OCI-LY7 (cell line): ENCODE measurements around the gene TBC1D30.

Experiments
- EZH2phosphoT487 ChIP-seq: fragments of 200-600 bp; sonication (generic); IDR thresholded peaks from 2 replicates; pipeline ENCODE4 v1.6.1; 2018; ENCODE audit warnings: low read depth, borderline replicate concordance, mild to moderate bottlenecking, mixed run types, antibody characterized with exemption, low read length, moderate library complexity, mixed read lengths
- TF ChIP-seq, protein P1 (sequence below): fragments of 200-600 bp; sonication (generic); conservative IDR thresholded peaks from 2 replicates; pipeline ENCODE4 v1.5.1; 2014; ENCODE audit warnings: mild to moderate bottlenecking, antibody characterized with exemption, low read length, moderate library complexity, mixed read lengths

DNA sequence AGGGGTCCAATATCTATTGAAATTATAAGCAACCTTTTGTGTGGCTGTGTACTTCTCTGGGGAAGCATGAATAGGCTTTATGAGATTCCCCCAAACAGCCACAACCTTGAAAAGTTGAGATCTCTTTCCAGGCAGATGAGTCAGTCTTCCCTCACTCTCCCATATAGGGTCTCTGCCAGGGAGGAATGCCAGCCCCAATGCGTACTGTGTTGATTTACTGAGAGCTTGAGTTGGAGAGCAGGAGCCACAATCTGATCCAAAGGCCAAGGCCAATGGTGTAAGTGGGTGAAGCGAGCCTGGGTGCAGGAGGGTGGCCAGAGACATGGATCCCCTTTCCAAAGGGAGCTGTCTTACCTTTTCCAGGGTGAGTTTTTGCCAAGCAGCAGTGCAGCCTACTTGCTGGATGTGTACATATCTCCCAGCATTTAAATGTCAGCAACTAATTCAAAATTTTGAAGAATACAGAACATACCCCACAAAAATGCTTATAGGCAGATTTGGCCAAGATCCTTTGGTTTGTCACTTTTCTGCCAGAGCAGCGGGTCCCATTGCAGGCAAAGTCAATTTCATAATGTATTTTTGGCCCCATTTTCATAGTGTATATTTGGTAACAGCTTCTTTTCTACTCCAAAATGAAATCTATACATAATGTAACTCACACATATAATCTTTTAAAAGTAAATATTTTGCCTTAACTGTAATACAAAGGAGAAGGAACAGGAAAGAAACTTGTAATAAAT, 88.2 kb downstream of the TBC1D30 start:
- TF ChIP-seq, protein P1, sequence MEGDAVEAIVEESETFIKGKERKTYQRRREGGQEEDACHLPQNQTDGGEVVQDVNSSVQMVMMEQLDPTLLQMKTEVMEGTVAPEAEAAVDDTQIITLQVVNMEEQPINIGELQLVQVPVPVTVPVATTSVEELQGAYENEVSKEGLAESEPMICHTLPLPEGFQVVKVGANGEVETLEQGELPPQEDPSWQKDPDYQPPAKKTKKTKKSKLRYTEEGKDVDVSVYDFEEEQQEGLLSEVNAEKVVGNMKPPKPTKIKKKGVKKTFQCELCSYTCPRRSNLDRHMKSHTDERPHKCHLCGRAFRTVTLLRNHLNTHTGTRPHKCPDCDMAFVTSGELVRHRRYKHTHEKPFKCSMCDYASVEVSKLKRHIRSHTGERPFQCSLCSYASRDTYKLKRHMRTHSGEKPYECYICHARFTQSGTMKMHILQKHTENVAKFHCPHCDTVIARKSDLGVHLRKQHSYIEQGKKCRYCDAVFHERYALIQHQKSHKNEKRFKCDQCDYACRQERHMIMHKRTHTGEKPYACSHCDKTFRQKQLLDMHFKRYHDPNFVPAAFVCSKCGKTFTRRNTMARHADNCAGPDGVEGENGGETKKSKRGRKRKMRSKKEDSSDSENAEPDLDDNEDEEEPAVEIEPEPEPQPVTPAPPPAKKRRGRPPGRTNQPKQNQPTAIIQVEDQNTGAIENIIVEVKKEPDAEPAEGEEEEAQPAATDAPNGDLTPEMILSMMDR, result no peak
- no peak for TF ChIP-seq EZH2phosphoT487
